Diencephalon (tissue), 1 donor: ENCODE results near the gene TTC13. TPM values are rescaled to one million over a fixed set of nuclear protein-coding genes. Genes with fewer than 3 reads are reported as not detected.

Source experiments
- small RNA-seq: library from RNA; depleted of rRNA; stranded (forward); fragments of <200 nt; gene quantifications from one replicate; pipeline ENCODE3, GENCODE V24; 2014
- total RNA-seq: library from RNA; depleted of rRNA; stranded (reverse); fragments of >200 nt; gene quantifications from one replicate; pipeline ENCODE4 v1.2.3, GENCODE V29; 2014

TTC13 gene
- 63.0 TPM for total RNA-seq

DNA sequence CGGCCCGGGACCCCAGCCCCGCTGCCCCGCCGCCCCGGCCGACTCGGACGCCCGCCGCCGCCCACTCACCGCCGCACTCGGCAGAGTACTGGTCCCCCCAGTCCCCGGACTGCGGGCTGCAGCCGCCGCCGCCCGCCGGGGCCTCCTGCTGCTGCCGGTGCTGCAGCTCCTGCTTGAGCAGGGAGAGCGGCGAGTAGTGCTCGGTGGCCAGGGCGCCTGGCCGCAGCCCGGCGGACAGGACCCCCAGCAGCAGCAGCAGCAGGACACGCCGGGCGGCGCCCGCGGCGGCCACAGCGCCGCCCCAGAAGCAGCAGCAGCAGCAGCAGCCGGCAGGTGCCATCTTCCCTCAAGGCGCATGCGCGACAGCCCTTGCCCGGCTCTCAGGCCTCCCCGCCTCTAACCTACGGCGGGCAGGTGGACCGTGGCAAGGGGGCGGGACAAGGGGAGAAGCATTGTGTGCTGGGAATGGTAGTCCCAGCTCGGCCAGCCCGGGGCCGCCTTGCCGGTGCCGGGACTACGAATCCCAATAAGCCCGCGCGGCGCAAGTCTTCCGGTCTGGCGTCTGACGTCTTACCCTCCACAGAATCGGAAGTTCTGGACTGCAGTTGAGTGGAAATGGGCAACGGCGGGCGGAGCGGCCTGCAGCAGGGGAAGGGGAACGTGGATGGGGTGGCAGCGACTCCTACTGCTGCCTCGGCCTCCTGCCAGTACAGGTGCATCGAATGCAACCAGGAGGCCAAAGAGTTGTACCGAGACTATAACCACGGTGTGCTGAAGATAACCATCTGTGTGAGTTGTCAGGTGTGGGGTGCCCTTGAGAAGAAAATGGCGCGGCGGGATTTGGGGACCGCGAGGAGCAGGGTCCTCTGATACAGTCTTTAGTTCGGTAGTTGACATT is at the start of gene TTC13, which contains the start of gene ARV1:
Gene TTC13, minus strand, starts transcription at position 371 of the 898 bp plus-strand sequence. Its CDS starts 31 bp downstream, at position 340.
Gene ARV1, plus strand, starts transcription at position 604 of the 898 bp plus-strand sequence. Its CDS starts 12 bp downstream, at position 616.

DNA sequence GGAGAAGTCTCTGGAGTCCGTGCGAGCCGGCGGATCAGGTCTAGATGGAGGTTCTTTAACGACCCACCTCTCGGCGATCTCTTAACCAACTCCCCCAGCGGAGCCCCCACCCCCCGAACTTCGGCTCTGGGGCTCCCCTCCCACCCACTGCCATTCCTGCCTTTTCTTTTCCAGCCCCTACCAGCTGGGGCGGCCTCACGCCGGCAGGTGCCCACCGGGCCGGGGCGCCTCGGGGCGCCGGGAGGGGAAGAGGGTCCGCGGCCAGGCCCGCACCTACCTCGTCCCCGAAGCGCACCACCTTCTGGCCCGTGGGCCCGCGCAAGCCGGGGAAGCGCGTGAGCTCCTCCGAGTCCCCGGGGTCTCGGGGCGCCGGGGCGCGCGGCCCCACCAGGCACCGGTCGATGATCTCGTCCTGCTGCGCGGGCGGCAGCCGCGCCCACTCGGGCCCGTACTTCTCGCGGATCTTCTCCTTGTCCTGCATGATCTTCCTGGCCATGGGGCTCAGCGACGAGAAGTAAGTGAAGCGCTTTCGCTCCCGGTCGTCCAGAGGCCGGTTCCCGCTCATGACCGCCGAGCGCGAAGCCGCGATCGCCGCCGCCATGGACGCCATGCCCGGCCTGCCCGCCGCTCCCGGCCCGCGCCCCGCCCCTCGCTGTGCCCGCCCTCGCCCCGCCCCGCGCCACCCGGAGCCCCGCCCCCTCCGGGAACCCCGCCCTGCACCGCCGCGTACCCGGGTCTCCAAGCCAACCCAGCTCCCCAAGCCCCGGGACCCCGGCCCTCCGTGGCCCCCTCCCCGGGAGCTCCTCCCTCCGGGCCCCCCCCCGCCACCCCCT is 110.5 kb downstream of the TTC13 start, which contains the start of gene C1orf198:
Gene C1orf198, minus strand, starts transcription at position 619 of the 833 bp plus-strand sequence. Its CDS starts 9 bp downstream, at position 610.

Small RNA genes within 50 kb of the gene (small RNA-seq; reads per million reads assigned to genes)
- not detected for gene RN7SL837P

Other genes starting within 250 kb of the TTC13 start
- not detected for gene CAPN9, start 231.5 kb downstream of the TTC13 start, total RNA-seq
- 21.0 TPM for gene C1orf198, start 110.3 kb downstream of the TTC13 start, total RNA-seq
- 26.3 TPM for gene ARV1, start 233 bp upstream of the TTC13 start, total RNA-seq
- 12.0 TPM for gene FAM89A, start 61.4 kb upstream of the TTC13 start, total RNA-seq
- 29.3 TPM for gene TRIM67, start 183.2 kb upstream of the TTC13 start, total RNA-seq